ENCODE results near the gene DNLZ. TPM values are rescaled to one million over a fixed set of nuclear protein-coding genes. Genes with fewer than 3 reads are reported as not detected.

The DNLZ gene
- total RNA-seq = 18.8 and 20.0 TPM in 2 replicates

DNA sequence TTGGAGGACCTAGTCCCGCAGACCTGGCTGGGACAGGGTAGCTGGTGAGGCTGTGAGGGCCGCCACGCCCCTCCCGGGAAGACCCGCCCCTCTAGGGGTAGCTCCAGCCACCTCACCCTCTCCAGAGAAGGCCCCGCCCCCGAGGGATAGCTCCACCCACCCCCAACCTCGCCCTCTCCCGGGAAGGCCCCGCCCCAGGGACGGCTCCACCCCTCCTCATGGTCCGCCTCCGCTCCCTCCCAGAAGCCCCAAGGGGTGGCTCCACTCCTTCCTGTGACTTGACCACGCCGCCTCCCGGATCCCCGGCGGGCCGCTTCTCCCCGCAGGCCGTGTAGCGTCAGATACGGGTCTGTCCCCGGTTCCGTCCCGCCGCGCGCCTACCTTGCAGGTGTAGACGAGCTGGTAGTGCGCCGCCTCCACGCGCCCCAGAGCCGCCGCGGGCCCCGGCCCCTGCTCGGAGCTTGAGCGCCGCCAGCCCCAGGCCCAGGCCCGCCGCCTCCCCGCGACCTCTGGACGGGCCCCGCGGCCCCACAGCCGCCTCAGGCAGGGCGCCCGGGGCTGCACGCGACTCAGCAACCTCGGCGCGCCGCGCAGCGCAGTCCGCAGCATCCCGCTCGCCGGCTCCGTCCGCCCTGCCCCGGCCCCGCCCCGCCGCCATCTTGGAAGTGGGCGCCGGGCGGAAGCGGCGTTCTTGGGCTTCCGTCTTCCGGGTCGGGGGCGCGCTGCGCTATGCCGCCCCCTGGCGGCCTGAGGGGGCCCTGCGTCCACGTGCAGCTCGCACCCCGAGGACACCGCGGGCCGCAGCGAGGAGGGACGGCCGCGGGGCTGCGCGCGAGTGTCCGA, at the start of gene DNLZ:
Gene DNLZ (minus strand): TSS at position 639 of the 843 bp plus-strand sequence. CDS start 30 bp downstream, at position 609.
- intact Hi-C loops (cut with micrococcal nuclease) = loop anchor here (1.0 to 5.0 kb wide), 6 partner anchors 21 to 456 kb away; partner anchors contain the start of genes CAMSAP1, QSOX2, SEC16A and SNAPC4

DNA sequence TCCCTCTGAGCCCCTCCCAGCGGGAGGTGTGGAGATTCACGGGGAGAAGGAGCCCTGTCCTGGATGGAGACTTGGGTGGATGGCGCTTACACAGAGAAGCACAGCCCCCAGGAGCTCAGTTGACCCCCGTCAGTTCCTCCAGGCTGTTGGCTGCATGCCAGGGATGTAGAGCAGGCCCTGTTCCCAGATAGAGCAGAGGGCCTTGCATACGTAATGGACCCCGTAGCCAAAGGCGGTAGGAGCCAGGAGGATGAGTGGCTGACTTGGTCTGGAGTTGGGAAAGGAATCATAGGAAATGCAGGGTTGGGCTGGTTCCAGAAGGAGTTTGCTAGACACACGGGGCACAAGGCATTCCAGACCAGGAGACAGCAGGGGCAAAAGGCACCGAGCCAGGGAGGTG, 49.4 kb upstream of the DNLZ start:
- intact Hi-C loops (cut with micrococcal nuclease) = no loop called here

DNA sequence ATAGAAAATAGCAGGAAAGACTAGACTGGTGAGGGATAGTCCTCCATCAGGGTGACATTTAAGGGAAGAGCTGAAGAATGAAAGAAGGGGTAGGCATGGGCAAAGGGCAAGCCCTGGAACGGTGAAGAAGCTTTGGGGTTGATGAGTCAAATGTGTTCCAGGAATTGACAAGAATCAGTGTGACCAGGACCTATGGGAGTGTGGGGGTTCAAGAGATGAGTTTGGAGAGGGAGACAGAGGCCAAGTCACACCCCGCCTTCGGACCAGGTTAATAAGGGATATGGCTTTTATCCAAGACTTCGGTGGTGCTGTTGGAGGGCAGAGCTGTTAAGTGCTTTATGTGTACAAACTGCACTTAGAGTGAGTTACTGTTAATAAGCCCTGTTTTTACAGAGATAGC, 47.8 kb upstream of the DNLZ start:
- intact Hi-C loops (cut with micrococcal nuclease) = no loop called here

DNA sequence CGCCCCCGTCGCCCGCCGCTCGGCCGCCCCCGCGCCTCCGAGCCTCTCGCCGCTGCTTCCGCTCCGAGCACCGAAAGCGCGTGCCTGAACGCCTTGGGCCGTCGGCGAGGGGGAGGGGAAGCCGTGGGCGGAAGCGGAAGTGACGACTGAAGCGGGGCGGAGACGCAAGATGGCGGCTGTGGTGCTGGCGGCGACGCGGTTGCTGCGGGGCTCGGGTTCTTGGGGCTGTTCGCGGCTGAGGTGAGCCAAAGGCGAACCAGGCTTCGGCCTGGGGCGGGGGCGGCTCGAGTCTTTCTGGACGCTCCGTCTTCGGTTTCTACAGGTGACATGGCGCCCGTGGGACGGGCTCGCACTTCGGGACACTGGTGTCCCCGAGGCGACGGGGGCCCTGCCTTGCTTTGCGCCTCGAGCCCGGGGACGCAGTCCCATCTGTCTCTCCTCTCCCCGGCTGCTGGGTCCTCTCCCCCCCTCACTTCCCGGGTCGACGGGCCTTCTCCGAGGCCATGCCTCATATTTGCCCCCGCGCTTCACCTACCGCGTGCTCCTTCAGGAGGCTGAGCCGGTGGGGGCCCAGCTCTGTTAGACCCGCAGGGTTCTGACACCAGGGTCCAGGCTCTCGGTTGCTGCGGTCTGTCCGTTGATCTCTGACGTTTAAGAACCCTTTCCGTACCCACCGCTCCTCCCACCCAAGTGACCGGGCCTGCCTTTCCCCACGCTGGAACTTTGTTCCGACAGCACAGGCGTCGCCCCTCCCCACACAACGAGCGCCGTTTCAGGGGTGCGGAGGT, 47.1 kb upstream of the DNLZ start, which contains the start of the genes ENTR1 and PMPCA:
Gene ENTR1 (minus strand): TSS at position 115 of the 788 bp plus-strand sequence. CDS start 217 bp downstream, outside the sequence.
Gene PMPCA (plus strand): TSS at position 159 of the 788 bp plus-strand sequence. CDS start 11 bp downstream, at position 170.
- intact Hi-C loops (cut with micrococcal nuclease) = loop anchor here (1.0 kb wide), 2 partner anchors 10 to 73 kb away; partner anchors contain the start of genes SEC16A and SNAPC4

DNA sequence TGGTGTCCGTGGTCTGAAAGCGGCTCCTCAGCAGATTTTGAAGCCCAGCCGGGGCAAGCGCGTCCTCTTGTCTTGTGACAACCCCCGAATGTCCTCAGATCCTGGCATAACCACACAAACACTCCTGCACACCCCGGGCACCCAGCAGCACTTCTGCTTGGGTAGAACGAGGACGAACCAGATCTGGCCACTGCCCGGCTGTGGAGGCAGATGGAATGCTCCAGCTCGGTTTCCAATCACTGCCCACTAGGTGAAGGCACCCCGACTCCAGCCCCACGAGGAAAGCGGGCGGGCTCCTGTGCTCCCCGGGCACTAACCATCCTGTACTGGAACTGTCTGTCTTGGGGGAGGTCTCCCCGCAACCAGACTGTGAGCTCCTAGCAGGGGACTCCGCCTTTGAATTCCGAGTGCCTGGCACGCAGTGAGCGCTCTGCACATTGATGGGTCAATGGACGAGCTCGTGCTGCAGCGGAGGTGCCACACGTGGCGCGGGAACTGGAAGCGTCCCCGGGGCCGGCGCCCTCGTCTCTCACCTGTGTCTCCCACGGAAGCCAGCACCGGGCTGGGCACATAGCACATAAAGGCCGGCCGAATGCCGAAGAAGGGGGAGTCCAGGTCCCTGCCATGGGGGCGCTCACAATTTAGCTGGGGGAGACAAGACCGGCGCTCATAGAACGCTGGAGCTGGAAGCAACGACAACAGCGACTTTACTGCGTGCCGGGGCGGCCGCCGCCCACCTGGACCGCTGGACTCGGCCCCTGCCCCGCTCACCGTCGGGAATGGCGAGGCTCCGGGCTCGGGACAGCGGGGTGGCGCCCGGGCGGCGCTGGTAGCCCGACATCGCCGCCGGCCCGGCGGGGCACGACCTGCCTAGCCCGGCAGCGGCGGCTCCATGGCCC, 46.3 kb upstream of the DNLZ start:
- intact Hi-C loops (cut with micrococcal nuclease) = loop anchor here (1.0 to 10.0 kb wide), 3 partner anchors 10 to 125 kb away; partner anchors contain the start of genes SEC16A and SNAPC4

DNA sequence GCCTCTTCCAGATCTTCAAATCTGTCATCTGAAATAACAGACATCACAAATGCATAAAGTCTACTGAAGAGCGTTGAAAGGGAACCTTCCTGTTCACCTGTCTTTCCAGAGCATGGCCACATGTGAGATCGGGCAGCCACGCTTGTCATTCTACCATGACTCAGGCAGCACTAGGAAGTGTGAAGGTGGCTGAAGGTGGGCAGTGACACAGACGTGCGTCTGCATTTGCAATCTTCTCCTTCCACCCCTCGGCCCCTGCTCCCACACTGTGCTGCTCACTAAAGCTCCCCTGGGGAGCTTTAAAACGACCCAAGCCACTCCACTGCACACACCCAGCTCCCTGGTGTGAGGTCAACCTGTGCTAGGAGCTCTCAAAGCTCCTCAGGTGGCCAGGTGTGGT, 44.4 kb upstream of the DNLZ start:
- intact Hi-C loops (cut with micrococcal nuclease) = loop anchor here (10.0 kb wide), 1 partner anchor 127 kb away; no protein-coding TSS in a partner anchor

DNA sequence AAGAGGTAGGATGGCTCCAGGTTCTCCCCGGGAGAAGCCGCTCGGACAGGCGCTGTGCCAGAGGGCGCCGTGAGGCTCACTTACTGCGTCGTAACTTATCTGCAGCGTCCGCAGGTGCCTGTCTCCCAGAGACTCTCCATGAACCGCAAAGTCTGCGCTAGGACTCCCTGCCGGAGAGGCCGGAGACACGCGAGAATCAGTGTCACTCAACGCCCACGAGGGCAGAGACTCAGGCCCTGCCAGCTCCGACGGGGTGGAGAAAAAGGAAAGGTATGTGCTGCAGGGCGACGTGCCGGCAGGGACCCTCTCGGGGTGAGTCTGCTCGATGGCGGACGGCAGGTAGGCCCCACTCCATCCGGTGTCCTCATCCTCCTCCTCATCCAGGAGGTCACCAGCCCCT, 43.5 kb upstream of the DNLZ start:
- intact Hi-C loops (cut with micrococcal nuclease) = loop anchor here (10.0 kb wide), 1 partner anchor 128 kb away; no protein-coding TSS in a partner anchor

DNA sequence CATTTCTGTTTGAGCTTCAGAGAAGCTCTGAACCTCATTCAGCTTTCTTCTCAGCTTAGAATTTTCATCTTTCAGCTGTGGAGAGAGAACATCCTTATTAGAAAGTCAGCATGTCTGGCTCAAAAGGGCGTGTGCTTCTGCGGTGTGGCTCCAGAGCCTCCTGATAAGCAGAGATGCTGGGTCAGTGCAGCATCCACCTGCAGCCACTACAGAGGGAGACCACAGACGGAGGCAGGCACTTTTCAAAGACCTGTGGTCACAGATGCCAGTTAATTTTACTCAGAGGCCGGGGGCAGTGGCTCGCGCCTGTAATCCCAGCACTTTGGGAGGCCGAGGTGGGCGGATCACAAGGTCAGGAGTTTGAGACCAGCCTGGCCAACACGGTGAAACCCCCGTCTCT, 42.4 kb upstream of the DNLZ start:
- intact Hi-C loops (cut with micrococcal nuclease) = loop anchor here (10.0 kb wide), 1 partner anchor 129 kb away; no protein-coding TSS in a partner anchor

DNA sequence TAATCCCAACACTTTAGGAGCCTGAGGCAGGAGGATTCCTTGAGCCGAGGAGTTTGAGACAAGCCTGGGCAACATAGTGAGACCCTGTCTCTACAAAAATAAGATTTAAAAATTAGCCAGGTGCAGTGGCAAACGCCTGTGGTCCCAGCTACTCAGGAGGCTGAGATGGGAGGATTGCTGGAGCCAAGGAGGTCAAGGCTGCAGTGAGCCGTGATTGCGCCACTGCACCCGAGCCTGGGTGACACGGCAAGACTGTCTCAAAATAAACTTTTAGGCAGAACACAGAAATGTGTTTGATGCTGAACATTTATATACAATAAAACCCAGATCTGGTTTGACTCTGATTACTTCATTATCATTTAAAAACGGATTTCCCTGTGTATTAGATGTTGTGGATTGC, 41.9 kb upstream of the DNLZ start:
- intact Hi-C loops (cut with micrococcal nuclease) = loop anchor here (10.0 kb wide), 1 partner anchor 129 kb away; no protein-coding TSS in a partner anchor

DNA sequence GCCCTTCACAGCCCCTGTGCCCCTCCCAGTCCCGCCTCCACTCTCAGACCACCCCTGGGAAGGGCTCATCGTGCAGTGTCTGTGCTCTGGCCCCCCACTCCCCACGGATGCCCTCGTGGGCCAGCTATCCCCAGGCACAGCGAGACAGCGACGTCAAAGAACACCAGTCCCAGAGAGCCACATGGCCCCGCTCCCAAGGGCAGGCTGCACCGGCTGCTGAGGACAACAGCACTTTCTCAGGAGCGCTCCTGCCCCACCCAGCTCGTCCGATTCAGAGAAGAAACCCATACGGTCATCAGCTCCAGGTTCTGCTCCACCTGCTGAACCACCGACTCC, 41.2 kb upstream of the DNLZ start:
- intact Hi-C loops (cut with micrococcal nuclease) = loop anchor here (10.0 kb wide), 1 partner anchor 130 kb away; no protein-coding TSS in a partner anchor

DNA sequence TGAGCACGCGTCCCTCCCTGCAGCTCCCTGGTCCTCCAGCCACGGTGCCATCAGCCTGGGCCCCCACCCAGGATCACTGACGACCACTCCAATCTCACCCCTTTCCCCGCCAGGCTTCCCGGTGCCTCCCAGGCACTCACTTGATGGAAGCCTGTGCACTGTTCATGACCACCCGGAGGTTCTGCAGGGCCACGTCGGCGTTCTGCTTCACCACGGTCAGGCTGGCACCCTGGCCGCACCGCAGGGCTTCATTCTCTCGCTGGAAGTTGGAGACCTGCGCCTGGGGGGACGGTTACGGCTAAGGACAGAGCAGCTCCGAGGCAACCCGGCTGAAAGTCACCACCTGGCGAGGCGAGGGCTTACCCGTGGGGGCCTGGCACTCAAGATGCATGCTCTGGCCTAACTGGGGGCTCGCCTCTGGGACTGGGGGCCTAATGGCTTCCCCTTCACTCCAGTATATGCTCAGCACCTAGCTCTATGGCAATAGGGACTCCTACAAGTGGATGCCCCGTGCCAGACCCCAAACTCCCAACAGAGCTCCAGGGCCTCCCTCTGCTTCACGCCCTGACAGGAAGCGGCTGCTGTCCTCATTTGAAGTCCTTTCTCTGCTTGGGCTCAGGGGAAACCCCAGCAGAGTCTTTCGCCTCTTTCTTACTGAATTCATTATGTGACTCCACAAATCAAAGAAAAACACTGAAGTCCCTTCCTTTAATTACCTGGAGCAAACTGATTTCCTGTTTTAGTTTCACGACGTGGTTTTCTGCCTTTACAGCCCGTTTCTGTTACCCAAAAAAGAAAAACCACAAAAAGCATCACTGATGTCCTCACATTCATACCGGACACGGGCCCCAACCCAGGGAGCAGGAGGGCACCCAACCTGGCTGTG, 40.6 kb upstream of the DNLZ start:
- intact Hi-C loops (cut with micrococcal nuclease) = loop anchor here (10.0 kb wide), 1 partner anchor 131 kb away; no protein-coding TSS in a partner anchor

DNA sequence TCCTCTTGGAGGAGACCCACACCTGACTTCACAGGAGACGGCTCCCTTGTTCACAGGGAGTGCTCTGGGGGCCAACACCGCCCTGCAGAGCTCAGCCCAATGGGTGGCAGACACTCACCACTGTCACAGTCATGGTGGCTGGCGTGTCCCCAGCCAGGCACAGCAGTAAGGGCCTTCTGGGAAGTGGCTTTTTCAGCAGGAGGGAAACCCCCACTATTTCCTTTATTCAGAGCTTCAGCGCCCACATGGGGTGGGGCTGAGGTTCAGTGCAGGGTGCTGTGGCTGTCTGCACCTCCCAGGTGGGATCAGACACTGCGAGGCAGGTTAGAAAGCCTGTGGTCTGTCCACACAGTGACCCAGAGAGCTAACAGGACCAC, 40.0 kb upstream of the DNLZ start:
- intact Hi-C loops (cut with micrococcal nuclease) = loop anchor here (10.0 kb wide), 1 partner anchor 131 kb away; no protein-coding TSS in a partner anchor

DNA sequence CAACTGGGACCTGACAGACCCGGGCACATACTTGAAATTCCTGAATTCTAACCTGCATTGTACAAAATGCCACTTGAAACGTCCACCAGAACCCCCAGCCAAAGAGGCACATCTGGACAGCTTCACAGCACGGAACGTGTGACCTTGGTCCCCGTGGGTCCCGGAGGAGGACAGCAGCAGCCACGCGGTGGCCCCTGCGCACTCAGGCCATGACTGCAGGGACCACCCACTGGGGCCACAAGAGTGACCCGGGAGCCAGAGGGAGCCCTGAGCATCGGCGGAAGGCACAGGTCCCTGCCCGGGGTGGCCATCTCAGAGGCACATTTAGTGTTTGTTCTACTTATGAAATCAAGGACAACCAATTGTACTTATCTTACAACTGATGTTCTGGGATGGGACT, 38.5 kb upstream of the DNLZ start:
- intact Hi-C loops (cut with micrococcal nuclease) = loop anchor here (10.0 kb wide), 1 partner anchor 133 kb away; no protein-coding TSS in a partner anchor

DNA sequence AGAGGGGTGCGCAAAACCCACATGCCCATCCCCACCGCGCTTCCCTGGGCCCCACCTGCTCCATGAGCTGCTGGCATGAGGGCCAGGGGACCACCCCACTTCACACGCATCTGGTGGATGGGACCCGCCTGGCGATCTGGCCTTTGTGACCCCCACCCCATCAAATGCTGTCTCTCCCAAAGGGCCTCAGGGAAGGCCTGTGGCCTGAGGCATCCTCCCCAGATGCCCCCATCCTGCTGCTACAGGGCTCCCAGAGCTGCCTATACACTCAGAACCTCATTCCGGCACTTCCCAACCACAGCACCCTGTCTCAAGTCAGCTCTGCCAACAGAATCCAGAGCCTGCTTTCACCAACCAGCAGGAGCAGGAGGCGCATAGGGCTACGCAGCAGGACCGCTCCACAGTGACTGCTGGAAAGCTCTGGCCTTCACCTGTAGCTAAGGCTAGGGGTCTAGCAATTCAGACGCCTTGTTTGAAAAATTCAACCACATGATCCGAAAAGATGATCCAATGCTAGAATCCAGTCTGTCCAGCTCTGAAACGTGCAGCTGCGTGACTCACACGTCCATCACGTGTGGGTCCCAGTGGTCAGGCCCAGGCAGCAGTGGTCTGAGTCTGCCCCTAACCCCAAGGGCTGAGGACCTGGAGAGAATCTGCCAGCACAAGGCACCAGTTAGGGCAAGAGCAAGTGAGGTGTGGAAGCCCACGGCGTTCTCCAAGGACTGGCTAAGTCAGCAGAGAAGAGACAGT, 37.8 kb upstream of the DNLZ start:
- intact Hi-C loops (cut with micrococcal nuclease) = loop anchor here (2.0 to 10.0 kb wide), 3 partner anchors 39 to 133 kb away; partner anchors contain the start of genes DNLZ and SEC16A

DNA sequence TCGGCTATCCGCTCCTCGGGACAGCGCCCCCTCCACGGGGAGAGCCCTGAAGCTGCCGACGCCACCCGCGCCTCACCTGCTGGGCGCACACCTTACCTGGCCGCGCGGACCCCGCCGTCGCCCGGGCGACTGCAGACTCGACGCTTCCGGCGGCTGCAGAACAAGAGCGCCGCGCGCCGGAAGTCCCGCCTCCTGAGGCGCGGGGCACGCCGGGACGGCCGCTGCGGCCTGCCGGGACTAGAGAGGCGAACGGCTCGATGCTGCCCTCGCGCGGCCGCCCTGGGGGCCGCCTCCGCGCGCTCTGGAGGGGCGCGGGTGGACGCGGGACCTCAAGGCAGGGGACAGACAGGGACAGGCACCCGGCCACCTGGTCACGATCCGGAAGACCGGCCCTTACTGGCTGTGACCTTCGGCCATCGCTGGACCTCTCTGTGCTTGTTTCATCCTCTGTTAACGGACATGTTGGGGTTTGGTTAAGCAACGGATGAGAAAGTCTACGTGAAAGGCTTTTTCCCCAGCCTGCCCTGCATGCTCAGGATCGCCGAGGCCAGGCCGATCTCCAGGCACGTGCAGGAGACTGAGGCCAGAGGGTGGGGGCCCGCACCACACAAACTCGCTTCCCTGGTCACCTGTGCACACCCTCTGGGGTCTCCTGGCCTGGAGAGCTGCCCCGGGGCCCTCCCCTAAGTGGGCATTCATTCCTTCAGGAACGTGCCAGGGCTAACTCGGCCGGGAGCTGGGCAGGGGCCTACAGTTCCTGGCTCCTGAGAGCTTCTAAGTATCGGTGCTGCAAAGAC, 36.7 kb upstream of the DNLZ start, which contains the start of gene SNAPC4:
Gene SNAPC4 (minus strand): TSS at position 133 of the 797 bp plus-strand sequence. CDS start 1,742 bp downstream, outside the sequence.
- intact Hi-C loops (cut with micrococcal nuclease) = loop anchor here (1.0 to 10.0 kb wide), 6 partner anchors 10 to 135 kb away; partner anchors contain the start of genes DNLZ, ENTR1, INPP5E and PMPCA

DNA sequence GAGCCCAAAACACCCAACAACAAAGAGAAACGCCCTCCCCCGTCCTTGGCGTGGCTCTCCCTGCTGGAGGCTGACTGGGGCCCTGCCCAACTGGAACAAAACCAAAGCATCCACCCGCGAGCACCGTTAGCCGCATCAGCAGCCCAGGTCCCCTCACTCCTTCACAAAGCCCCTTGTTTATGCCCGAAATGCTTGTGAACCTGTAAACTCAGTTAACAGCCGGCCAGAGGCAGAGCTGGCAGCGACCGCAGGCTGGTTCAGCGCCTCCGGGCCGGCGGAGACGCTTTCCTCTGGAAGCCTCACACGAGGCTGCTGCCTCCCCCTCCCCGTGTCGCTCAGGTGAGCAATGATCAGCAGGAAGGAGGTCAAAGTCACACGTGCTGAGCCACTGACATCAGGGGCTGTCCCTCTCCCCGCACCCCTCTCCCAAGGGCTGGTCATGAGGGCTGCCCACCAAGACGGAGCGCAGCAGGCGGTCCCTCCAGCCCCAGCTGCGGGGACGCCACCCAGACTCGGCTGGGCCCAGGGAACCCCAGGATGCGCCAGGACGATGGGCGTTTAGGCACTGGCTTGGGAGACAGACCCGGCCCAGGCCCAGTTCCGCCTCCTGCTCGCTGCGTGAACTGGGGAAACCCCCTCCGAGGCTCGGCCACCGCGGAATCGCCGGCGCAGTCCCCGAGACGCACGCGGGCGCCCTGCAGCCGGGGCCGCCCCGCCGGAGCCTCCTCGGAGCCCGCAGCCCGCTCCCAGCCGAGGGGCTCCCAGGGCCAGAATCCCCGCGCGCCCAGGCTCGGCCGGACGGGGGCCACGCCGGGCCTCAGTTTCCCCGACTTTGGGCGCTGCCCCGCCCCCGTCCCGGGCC, 35.9 kb upstream of the DNLZ start:
- intact Hi-C loops (cut with micrococcal nuclease) = loop anchor here (1.0 to 10.0 kb wide), 6 partner anchors 11 to 135 kb away; partner anchors contain the start of genes DNLZ, ENTR1, INPP5E and PMPCA
